H9 (cell line): Measurements from ENCODE around the gene PRDX2. TPM values are rescaled to one million over a fixed set of nuclear protein-coding genes. Genes with fewer than 3 reads are reported as not detected.

Source experiments
- DNase-seq: peaks from one replicate; pipeline ENCODE4 v3.0.0-alpha.2; 2017
- H2AFZ ChIP-seq: one replicate; pipeline ENCODE4 v1.6.1; 2013; ENCODE audit warnings: mild to moderate bottlenecking, low read length, control low read depth, moderate library complexity
- H2AK5ac ChIP-seq: 2 replicates; pipeline ENCODE4 v1.6.1; 2013; ENCODE audit warnings: low read length, control low read depth, mixed read lengths; ENCODE audit not compliant: insufficient read length
- H2BK120ac ChIP-seq: one replicate; pipeline ENCODE4 v1.6.1; 2013; ENCODE audit warnings: low read depth, mild to moderate bottlenecking, low read length, control low read depth, inconsistent platforms; ENCODE audit not compliant: poor library complexity, severe bottlenecking
- H2BK12ac ChIP-seq: 2 replicates; pipeline ENCODE4 v1.6.1; 2013; ENCODE audit warnings: low read length, control low read depth, mixed read lengths, low read depth; ENCODE audit not compliant: insufficient read length
- H2BK15ac ChIP-seq: 2 replicates; pipeline ENCODE4 v1.6.1; 2013; ENCODE audit warnings: low read depth, low read length, control low read depth
- H2BK20ac ChIP-seq: one replicate; pipeline ENCODE4 v1.6.1; 2013; ENCODE audit warnings: low read depth, mild to moderate bottlenecking, low read length, control low read depth, inconsistent platforms; ENCODE audit not compliant: poor library complexity, severe bottlenecking
- H2BK5ac ChIP-seq: 2 replicates; pipeline ENCODE4 v1.6.1; 2013; ENCODE audit warnings: low read length, control low read depth, mixed read lengths; ENCODE audit not compliant: insufficient read length
- H3K14ac ChIP-seq: 2 replicates; pipeline ENCODE4 v1.6.1; 2013; ENCODE audit warnings: low read length, control low read depth; ENCODE audit not compliant: insufficient read depth
- H3K18ac ChIP-seq: 2 replicates; pipeline ENCODE4 v1.6.1; 2013; ENCODE audit warnings: low read depth, mild to moderate bottlenecking, mixed read lengths, low read length, control low read depth; ENCODE audit not compliant: insufficient read length
- H3K23ac ChIP-seq: 2 replicates; pipeline ENCODE4 v1.6.1; 2013; ENCODE audit warnings: low read length, control low read depth, mixed read lengths, low read depth; ENCODE audit not compliant: insufficient read length
- H3K23me2 ChIP-seq: 2 replicates; pipeline ENCODE4 v1.6.1; 2013; ENCODE audit warnings: low read depth, mild to moderate bottlenecking, mixed read lengths, low read length, control low read depth; ENCODE audit not compliant: insufficient read length, poor library complexity, severe bottlenecking
- H3K27ac ChIP-seq: 2 replicates; pipeline ENCODE4 v1.5.1; 2013; ENCODE audit warnings: low read length, control low read depth, mixed read lengths, low read depth; ENCODE audit not compliant: insufficient read length
- H3K27me3 ChIP-seq: 2 replicates; pipeline ENCODE4 v1.6.1; 2013; ENCODE audit warnings: low read length, control low read depth, inconsistent platforms; ENCODE audit not compliant: insufficient read depth
- H3K4ac ChIP-seq: 2 replicates; pipeline ENCODE4 v1.6.1; 2013; ENCODE audit warnings: low read depth, mild to moderate bottlenecking, control low read depth, inconsistent platforms, low read length, moderate library complexity
- H3K4me1 ChIP-seq: 2 replicates; pipeline ENCODE4 v1.6.1; 2013; ENCODE audit warnings: low read length, control low read depth, inconsistent platforms; ENCODE audit not compliant: insufficient read depth
- H3K4me2 ChIP-seq: 2 replicates; pipeline ENCODE4 v1.6.1; 2013; ENCODE audit warnings: low read length, control low read depth, mixed read lengths; ENCODE audit not compliant: insufficient read length, insufficient read depth
- H3K56ac ChIP-seq: 2 replicates; pipeline ENCODE4 v1.6.1; 2013; ENCODE audit warnings: low read depth, mild to moderate bottlenecking, mixed read lengths, low read length, control low read depth; ENCODE audit not compliant: insufficient read length
- H3K79me1 ChIP-seq: 2 replicates; pipeline ENCODE4 v1.6.1; 2013; ENCODE audit warnings: low read depth, mild to moderate bottlenecking, moderate library complexity, low read length, control low read depth, inconsistent platforms; ENCODE audit not compliant: insufficient read depth, poor library complexity, severe bottlenecking
- H3K79me2 ChIP-seq: 2 replicates; pipeline ENCODE4 v1.6.1; 2013; ENCODE audit warnings: low read length, control low read depth, inconsistent platforms; ENCODE audit not compliant: insufficient read depth
- H3K9ac ChIP-seq: 2 replicates; pipeline ENCODE4 v1.6.1; 2013; ENCODE audit warnings: low read length, control low read depth, mixed read lengths; ENCODE audit not compliant: insufficient read length; ENCODE audit errors: extremely low read depth
- H3K9me3 ChIP-seq: one replicate; pipeline ENCODE4 v1.6.1; 2013; ENCODE audit warnings: low read depth, low read length, inconsistent platforms; ENCODE audit not compliant: control insufficient read depth
- H3T11ph ChIP-seq: one replicate; pipeline ENCODE4 v1.6.1; 2013; ENCODE audit warnings: mild to moderate bottlenecking, low read length, control low read depth, inconsistent platforms
- H4K20me1 ChIP-seq: one replicate; pipeline ENCODE4 v1.6.1; 2013; ENCODE audit not compliant: control insufficient read depth, insufficient read length, insufficient read depth
- H4K5ac ChIP-seq: 2 replicates; pipeline ENCODE4 v1.6.1; 2013; ENCODE audit warnings: low read depth, mild to moderate bottlenecking, mixed read lengths, low read length, control low read depth; ENCODE audit not compliant: insufficient read length
- H4K8ac ChIP-seq: replicated peaks from 2 replicates; pipeline ENCODE4 v1.6.1; 2013; ENCODE audit warnings: low read length, control low read depth, mixed read lengths, low read depth; ENCODE audit not compliant: insufficient read length
- H4K91ac ChIP-seq: 2 replicates; pipeline ENCODE4 v1.6.1; 2013; ENCODE audit warnings: low read depth, mild to moderate bottlenecking, moderate library complexity, mixed read lengths, low read length, control low read depth; ENCODE audit not compliant: insufficient read length
- H3K27ac Mint-ChIP-seq, 3 experiments: 2 replicates in 2 of 3; 3 replicates in 1 of 3; pipeline ENCODE4 v1.8.0; 2020 to 2021; ENCODE audit warnings: mixed read lengths in 3 of 3, mild to moderate bottlenecking in 1 of 3, moderate library complexity in 1 of 3
- H3K27me3 Mint-ChIP-seq: 2 replicates; pipeline ENCODE4 v1.8.0; 2021; ENCODE audit warnings: low read depth, mild to moderate bottlenecking, moderate library complexity, mixed read lengths
- H3K36me3 Mint-ChIP-seq, 3 experiments: 2 replicates in 2 of 3; 3 replicates in 1 of 3; pipeline ENCODE4 v1.8.0; 2020 to 2021; ENCODE audit warnings: low read depth in 3 of 3, mixed read lengths in 3 of 3; ENCODE audit not compliant: insufficient read depth in 1 of 3
- H3K4me1 Mint-ChIP-seq, 2 experiments: 2 replicates each; pipeline ENCODE4 v1.8.0; 2020; ENCODE audit warnings: mixed read lengths in 2 of 2
- H3K4me3 Mint-ChIP-seq, 2 experiments: 2 replicates in 1 of 2; 3 replicates in 1 of 2; pipeline ENCODE4 v1.8.0; 2020 to 2021; ENCODE audit warnings: mild to moderate bottlenecking in 2 of 2, mixed read lengths in 2 of 2, moderate library complexity in 1 of 2
- H3K9me3 Mint-ChIP-seq, 2 experiments: 2 replicates in 1 of 2; 3 replicates in 1 of 2; pipeline ENCODE4 v1.8.0; 2020; ENCODE audit warnings: mild to moderate bottlenecking in 2 of 2, mixed read lengths in 2 of 2, moderate library complexity in 1 of 2
- whole genome bisulfite sequencing: extraction: QIAGEN DNeasy Blood & Tissue Kit; methylation state at CpG from one replicate; pipeline ENCODE4 v1.1.7; 2013; ENCODE audit warnings: missing lambda C conversion rate, low lambda C conversion rate, mixed read lengths; ENCODE audit not compliant: insufficient read length; ENCODE audit errors: extremely low coverage; 5-methylcytosine and 5-hydroxymethylcytosine counted together
- total RNA-seq: library from RNA; stranded (reverse); gene quantifications from 2 replicates; pipeline ENCODE4 v1.2.1, GENCODE V29; 2021
- TF ChIP-seq, protein P1 (sequence below): fragments of 200-600 bp; sonication (generic); conservative IDR thresholded peaks from 3 replicates; pipeline ENCODE4 v1.8.0; 2021; ENCODE audit warnings: antibody characterized with exemption, mild to moderate bottlenecking

PRDX2 gene
- total RNA-seq, 1 experiment from 2014 or later, result 468 TPM

DNA sequence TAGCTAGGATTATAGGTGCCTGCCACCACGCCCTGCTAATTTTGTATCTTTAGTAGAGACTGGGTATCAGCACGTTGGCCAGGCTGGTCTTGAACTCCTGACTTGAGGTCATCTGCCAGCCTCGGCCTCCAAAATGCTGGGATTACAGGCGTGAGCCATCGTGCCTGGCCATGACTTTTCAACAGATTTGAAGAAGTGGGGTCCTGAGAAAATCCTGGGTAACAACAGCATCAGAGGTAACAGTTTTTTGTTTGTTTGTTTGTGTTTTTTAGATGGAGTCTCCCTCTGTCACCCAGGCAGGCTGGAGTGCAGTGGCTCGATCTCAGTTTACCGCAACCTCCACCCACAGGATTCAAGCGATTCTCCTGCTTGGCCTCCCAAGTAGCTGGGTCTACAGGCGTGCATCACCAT lies 6.6 kb downstream of the PRDX2 start:
- no peak overlapping the region for H2BK12ac ChIP-seq
- no peaks in the 10 kb centered on the region for H3K79me2 ChIP-seq
- no peak overlapping the region for H2BK5ac ChIP-seq
- H3K27me3 ChIP-seq, result no peaks in the 10 kb centered on the region; the same call in 1 of the 2 replicates
- no peak overlapping the region for H3K56ac ChIP-seq
- no peak overlapping the region for H3K23ac ChIP-seq
- no peak overlapping the region for H3K4ac ChIP-seq
- H4K8ac ChIP-seq, result no peak overlapping the region
- no peak overlapping the region for H2BK15ac ChIP-seq
- no peak overlapping the region for H2BK20ac ChIP-seq
- WGBS, result no CpG with 5 or more reads among the region's 9 CpGs
- no peak overlapping the region for H4K91ac ChIP-seq
- Mint-ChIP-seq H3K9me3 (no peaks in the 10 kb centered on the region), H3K27me3 (peaks cover 8% of the 10 kb centered on the region), H3K4me1 (peaks cover 27% of the 10 kb centered on the region in 2 experiments), H3K4me3 (peak overlapping the region in 1 of 2 experiments; percentile 78; a peak in 3 of 5 replicates), H3K36me3 (peaks cover 11 to 32% (median 26%) of the 10 kb centered on the region in 3 experiments; a peak in 6 of 7 replicates), H3K27ac (no peak overlapping the region)
- TF ChIP-seq, protein P1, sequence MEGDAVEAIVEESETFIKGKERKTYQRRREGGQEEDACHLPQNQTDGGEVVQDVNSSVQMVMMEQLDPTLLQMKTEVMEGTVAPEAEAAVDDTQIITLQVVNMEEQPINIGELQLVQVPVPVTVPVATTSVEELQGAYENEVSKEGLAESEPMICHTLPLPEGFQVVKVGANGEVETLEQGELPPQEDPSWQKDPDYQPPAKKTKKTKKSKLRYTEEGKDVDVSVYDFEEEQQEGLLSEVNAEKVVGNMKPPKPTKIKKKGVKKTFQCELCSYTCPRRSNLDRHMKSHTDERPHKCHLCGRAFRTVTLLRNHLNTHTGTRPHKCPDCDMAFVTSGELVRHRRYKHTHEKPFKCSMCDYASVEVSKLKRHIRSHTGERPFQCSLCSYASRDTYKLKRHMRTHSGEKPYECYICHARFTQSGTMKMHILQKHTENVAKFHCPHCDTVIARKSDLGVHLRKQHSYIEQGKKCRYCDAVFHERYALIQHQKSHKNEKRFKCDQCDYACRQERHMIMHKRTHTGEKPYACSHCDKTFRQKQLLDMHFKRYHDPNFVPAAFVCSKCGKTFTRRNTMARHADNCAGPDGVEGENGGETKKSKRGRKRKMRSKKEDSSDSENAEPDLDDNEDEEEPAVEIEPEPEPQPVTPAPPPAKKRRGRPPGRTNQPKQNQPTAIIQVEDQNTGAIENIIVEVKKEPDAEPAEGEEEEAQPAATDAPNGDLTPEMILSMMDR, result no peak
- H3K4me1 ChIP-seq, result no peaks in the 10 kb centered on the region; the same call in 1 of the 2 replicates
- no peak for DNase-seq
- H3K9ac ChIP-seq, result no peak overlapping the region
- no peak overlapping the region for H3K27ac ChIP-seq
- H2AFZ ChIP-seq, result no peak overlapping the region
- no peak overlapping the region for H3K18ac ChIP-seq
- no peak overlapping the region for H3T11ph ChIP-seq
- H3K79me1 ChIP-seq, result peaks cover under 1% of the 10 kb centered on the region
- H4K20me1 ChIP-seq, result no peaks in the 10 kb centered on the region
- H3K23me2 ChIP-seq, result peaks cover 34% of the 10 kb centered on the region
- H3K14ac ChIP-seq, result no peak overlapping the region
- H2BK120ac ChIP-seq, result no peak overlapping the region
- no peak overlapping the region for H3K4me2 ChIP-seq
- no peaks in the 10 kb centered on the region for H3K9me3 ChIP-seq
- H2AK5ac ChIP-seq, result no peak overlapping the region
- H4K5ac ChIP-seq, result no peak overlapping the region
